DMS53 treated with DMSO at 0.1 percent for 48 hours (cell line): ENCODE measurements around the gene PNLIPRP2.

Experiments
- DNase-seq: peaks from one replicate; lab custom pipeline; 2025; ENCODE audit not compliant: unreplicated experiment; lab: John Stamatoyannopoulos, UW

PNLIPRP2 gene

GRCh38 chr10:116654816-116655215 lies 34.1 kb downstream of the PNLIPRP2 start:
- no peak for DNase-seq

- DNase-seq: no peak
Observed at GRCh38 chr10:116655568-116655967, 34.8 kb downstream of the PNLIPRP2 start.

- no peak for DNase-seq
Observed at GRCh38 chr10:116656044-116656443, 35.3 kb downstream of the PNLIPRP2 start.

- no peak for DNase-seq
Observed at GRCh38 chr10:116657863-116658551, 37.3 kb downstream of the PNLIPRP2 start.

- no peak for DNase-seq
Observed at GRCh38 chr10:116659049-116659670, 38.4 kb downstream of the PNLIPRP2 start.

- no peak for DNase-seq
Observed at GRCh38 chr10:116660860-116661259, 40.1 kb downstream of the PNLIPRP2 start.

GRCh38 chr10:116663342-116663741 lies 42.6 kb downstream of the PNLIPRP2 start:
- DNase-seq: no peak

GRCh38 chr10:116664631-116665030 lies 43.9 kb downstream of the PNLIPRP2 start:
- DNase-seq: no peak

GRCh38 chr10:116665541-116666125 lies 44.9 kb downstream of the PNLIPRP2 start:
- no peak for DNase-seq

GRCh38 chr10:116667484-116667883 lies 46.7 kb downstream of the PNLIPRP2 start:
- no peak for DNase-seq

GRCh38 chr10:116668018-116668417 lies 47.3 kb downstream of the PNLIPRP2 start:
- no peak for DNase-seq

GRCh38 chr10:116668446-116668845 lies 47.7 kb downstream of the PNLIPRP2 start:
- no peak for DNase-seq

GRCh38 chr10:116669080-116669479 lies 48.3 kb downstream of the PNLIPRP2 start:
- DNase-seq: no peak

GRCh38 chr10:116669832-116670644 lies 49.3 kb downstream of the PNLIPRP2 start:
- no peak for DNase-seq

GRCh38 chr10:116670706-116671105 lies 50.0 kb downstream of the PNLIPRP2 start:
- no peak for DNase-seq

GRCh38 chr10:116671274-116671926 lies 50.6 kb downstream of the PNLIPRP2 start:
- no peak for DNase-seq

GRCh38 chr10:116672891-116673290 lies 52.1 kb downstream of the PNLIPRP2 start:
- DNase-seq: no peak

- no peak for DNase-seq
Observed at GRCh38 chr10:116673866-116674265, 53.1 kb downstream of the PNLIPRP2 start.

GRCh38 chr10:116674901-116675423 lies 54.2 kb downstream of the PNLIPRP2 start:
- DNase-seq: no peak

- DNase-seq: no peak
Observed at GRCh38 chr10:116676118-116676517, 55.4 kb downstream of the PNLIPRP2 start.

GRCh38 chr10:116676633-116677032 lies 55.9 kb downstream of the PNLIPRP2 start:
- DNase-seq: no peak
